Smooth muscle cell (in vitro differentiated cells): ENCODE measurements around the gene CFAP54. TPM values are rescaled to one million over a fixed set of nuclear protein-coding genes. Genes with fewer than 3 reads are reported as not detected.

Source experiments
- DNase-seq: peaks from one replicate; lab custom pipeline; 2025; ENCODE audit not compliant: unreplicated experiment; lab: John Stamatoyannopoulos, UW
- H2AFZ ChIP-seq: fragments of 200-600 bp; sonication (generic); 2 replicates; pipeline ENCODE4 v1.6.0; 2016; ENCODE audit warnings: antibody characterized with exemption, low read depth, mild to moderate bottlenecking
- H3F3A ChIP-seq: fragments of 200-600 bp; sonication (generic); 2 replicates; pipeline ENCODE4 v1.6.0; 2017; ENCODE audit warnings: antibody characterized with exemption, low read depth
- H3K27ac ChIP-seq: fragments of 200-600 bp; sonication (generic); 2 replicates; pipeline ENCODE4 v1.5.1; 2016; ENCODE audit warnings: low read depth, mild to moderate bottlenecking
- H3K27me3 ChIP-seq: fragments of 200-600 bp; sonication (generic); 2 replicates; pipeline ENCODE4 v1.6.1; 2016; ENCODE audit warnings: low read depth, mild to moderate bottlenecking
- H3K36me3 ChIP-seq: fragments of 200-600 bp; sonication (generic); 2 replicates; pipeline ENCODE4 v1.5.1; 2016; ENCODE audit warnings: low read depth
- H3K4me1 ChIP-seq: fragments of 200-600 bp; sonication (generic); 2 replicates; pipeline ENCODE4 v1.5.1; 2016; ENCODE audit warnings: low read depth
- H3K4me2 ChIP-seq: fragments of 200-600 bp; sonication (generic); 2 replicates; pipeline ENCODE4 v1.6.0; 2016; ENCODE audit warnings: mild to moderate bottlenecking
- H3K4me3 ChIP-seq: fragments of 200-600 bp; sonication (generic); 2 replicates; pipeline ENCODE4 v1.5.1; 2016; ENCODE audit warnings: mild to moderate bottlenecking
- H3K79me2 ChIP-seq: fragments of 200-600 bp; sonication (generic); 2 replicates; pipeline ENCODE4 v1.6.0; 2016; ENCODE audit warnings: low read depth, mild to moderate bottlenecking
- H3K9ac ChIP-seq: fragments of 200-600 bp; sonication (generic); 2 replicates; pipeline ENCODE4 v1.6.0; 2016; ENCODE audit warnings: low read depth
- H3K9me3 ChIP-seq: fragments of 200-600 bp; sonication (generic); replicated peaks from 2 replicates; pipeline ENCODE4 v1.5.1; 2016; ENCODE audit warnings: low read depth
- H4K20me1 ChIP-seq: fragments of 200-600 bp; sonication (generic); 2 replicates; pipeline ENCODE4 v1.6.0; 2016; ENCODE audit warnings: low read depth
- WGBS: methylation state at CpG from one replicate; pipeline ENCODE4 v1.1.7; 2016; ENCODE audit warnings: low lambda C conversion rate; 5-methylcytosine and 5-hydroxymethylcytosine counted together
- polyA plus RNA-seq: library from polyadenylated mRNA; unstranded; fragments of >200 nt; fragmentation: Nextera tagmentation; extraction: Ambion mirVana; gene quantifications from 2 replicates; pipeline ENCODE4 v1.2.1, GENCODE V29; 2016
- total RNA-seq: library from RNA; depleted of rRNA; stranded (reverse); fragments of >200 nt; gene quantifications from 2 replicates; pipeline ENCODE4 v1.2.3, GENCODE V29; 2014
- TF ChIP-seq, protein P1 (sequence below): fragments of 200-600 bp; sonication (generic); IDR thresholded peaks from 2 replicates; pipeline ENCODE4 v1.5.1; 2017; ENCODE audit warnings: borderline replicate concordance, mild to moderate bottlenecking, antibody characterized with exemption; ENCODE audit not compliant: insufficient read depth, poor library complexity, severe bottlenecking

The CFAP54 gene
- total and polyA plus RNA-seq, 2 experiments from 2014 or later = 0.35 to 0.67 TPM

DNA sequence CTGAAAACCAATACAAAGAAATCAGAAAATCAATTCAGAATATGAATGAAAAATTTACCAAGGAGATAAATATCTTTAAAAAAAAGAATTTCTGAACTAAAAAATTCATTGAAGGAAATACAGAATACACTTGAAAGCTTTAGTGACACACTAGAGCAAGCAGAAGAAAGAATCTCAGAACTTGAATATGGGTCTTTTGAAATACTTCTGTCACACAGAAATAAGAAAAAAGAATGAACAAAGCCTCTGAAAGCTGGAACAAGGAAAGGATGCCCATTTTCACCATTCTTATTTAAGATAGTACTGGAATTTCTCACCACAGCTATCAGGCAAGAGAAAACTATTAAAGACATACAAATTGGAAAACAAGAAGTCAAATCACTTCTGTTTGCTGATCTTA lies 314.6 kb downstream of the CFAP54 start:
- Histone ChIP-seq H3F3A (no peaks in the 10 kb centered on the region), H3K4me3 (no peak overlapping the region), H3K9ac (no peak overlapping the region), H3K4me1 (no peaks in the 10 kb centered on the region), H2AFZ (no peak overlapping the region), H3K4me2 (no peak overlapping the region), H3K27me3 (no peaks in the 10 kb centered on the region), H3K9me3 (peaks cover 5% of the 10 kb centered on the region), H3K27ac (no peak overlapping the region), H4K20me1 (no peaks in the 10 kb centered on the region), H3K79me2 (no peaks in the 10 kb centered on the region), H3K36me3 (no peaks in the 10 kb centered on the region)
- no peak for DNase-seq
- TF ChIP-seq, protein P1, sequence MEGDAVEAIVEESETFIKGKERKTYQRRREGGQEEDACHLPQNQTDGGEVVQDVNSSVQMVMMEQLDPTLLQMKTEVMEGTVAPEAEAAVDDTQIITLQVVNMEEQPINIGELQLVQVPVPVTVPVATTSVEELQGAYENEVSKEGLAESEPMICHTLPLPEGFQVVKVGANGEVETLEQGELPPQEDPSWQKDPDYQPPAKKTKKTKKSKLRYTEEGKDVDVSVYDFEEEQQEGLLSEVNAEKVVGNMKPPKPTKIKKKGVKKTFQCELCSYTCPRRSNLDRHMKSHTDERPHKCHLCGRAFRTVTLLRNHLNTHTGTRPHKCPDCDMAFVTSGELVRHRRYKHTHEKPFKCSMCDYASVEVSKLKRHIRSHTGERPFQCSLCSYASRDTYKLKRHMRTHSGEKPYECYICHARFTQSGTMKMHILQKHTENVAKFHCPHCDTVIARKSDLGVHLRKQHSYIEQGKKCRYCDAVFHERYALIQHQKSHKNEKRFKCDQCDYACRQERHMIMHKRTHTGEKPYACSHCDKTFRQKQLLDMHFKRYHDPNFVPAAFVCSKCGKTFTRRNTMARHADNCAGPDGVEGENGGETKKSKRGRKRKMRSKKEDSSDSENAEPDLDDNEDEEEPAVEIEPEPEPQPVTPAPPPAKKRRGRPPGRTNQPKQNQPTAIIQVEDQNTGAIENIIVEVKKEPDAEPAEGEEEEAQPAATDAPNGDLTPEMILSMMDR = no peak

GRCh38 chr12:96806272-96806671 lies 316.9 kb downstream of the CFAP54 start:
- no peak overlapping the region for H3K9ac ChIP-seq
- H2AFZ ChIP-seq = no peak overlapping the region
- peaks cover 5% of the 10 kb centered on the region for H3K9me3 ChIP-seq
- TF ChIP-seq, protein P1 = no peak
- no peaks in the 10 kb centered on the region for H3F3A ChIP-seq
- H3K27me3 ChIP-seq = no peaks in the 10 kb centered on the region
- DNase-seq = no peak
- 93% methylated on average over 4 of the region's 4 CpGs for WGBS
- peaks cover 14% of the 10 kb centered on the region for H3K4me1 ChIP-seq
- no peaks in the 10 kb centered on the region for H4K20me1 ChIP-seq
- no peak overlapping the region for H3K4me3 ChIP-seq
- H3K36me3 ChIP-seq = no peaks in the 10 kb centered on the region
- no peaks in the 10 kb centered on the region for H3K79me2 ChIP-seq
- no peak overlapping the region for H3K4me2 ChIP-seq
- no peak overlapping the region for H3K27ac ChIP-seq

DNA sequence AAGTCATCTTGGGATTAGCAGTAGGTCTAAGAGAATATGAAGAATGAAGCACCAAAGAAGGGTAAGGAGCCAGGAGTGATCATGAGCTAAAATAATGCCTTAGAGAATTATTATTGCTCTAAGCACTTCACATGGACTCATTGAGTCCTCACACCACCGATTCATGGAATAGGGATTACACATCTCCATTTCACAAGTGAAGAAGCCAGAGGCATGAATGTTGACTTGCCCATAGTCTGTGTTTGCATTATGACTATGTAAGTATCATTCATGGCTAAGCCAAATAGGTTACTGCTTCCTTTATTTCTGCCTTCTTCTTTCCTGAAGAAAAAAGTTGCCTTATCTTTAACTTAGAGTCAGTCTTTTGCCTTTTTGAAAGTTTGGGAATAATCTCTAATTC lies 318.4 kb downstream of the CFAP54 start:
- DNase-seq = no peak
- H3K4me2 ChIP-seq = no peak overlapping the region
- no peaks in the 10 kb centered on the region for H3K36me3 ChIP-seq
- H2AFZ ChIP-seq = no peak overlapping the region
- no peak overlapping the region for H3K9ac ChIP-seq
- H3K4me3 ChIP-seq = no peak overlapping the region
- H3K4me1 ChIP-seq = peaks cover 14% of the 10 kb centered on the region
- H3K27me3 ChIP-seq = no peaks in the 10 kb centered on the region
- no peak overlapping the region for H3K27ac ChIP-seq
- WGBS = 93% methylated on average over 1 of the region's 1 CpG
- H3F3A ChIP-seq = no peaks in the 10 kb centered on the region
- peaks cover 5% of the 10 kb centered on the region for H3K9me3 ChIP-seq
- no peaks in the 10 kb centered on the region for H4K20me1 ChIP-seq
- no peaks in the 10 kb centered on the region for H3K79me2 ChIP-seq
- TF ChIP-seq, protein P1 = no peak

GRCh38 chr12:96808587-96808986 lies 319.2 kb downstream of the CFAP54 start:
- H3K79me2 ChIP-seq = no peaks in the 10 kb centered on the region
- no peaks in the 10 kb centered on the region for H3F3A ChIP-seq
- no peak overlapping the region for H3K9ac ChIP-seq
- H2AFZ ChIP-seq = no peak overlapping the region
- no peak overlapping the region for H3K4me2 ChIP-seq
- no peaks in the 10 kb centered on the region for H3K27me3 ChIP-seq
- H3K27ac ChIP-seq = no peak overlapping the region
- no peak for DNase-seq
- peaks cover 2% of the 10 kb centered on the region for H3K9me3 ChIP-seq
- H3K4me1 ChIP-seq = peaks cover 14% of the 10 kb centered on the region
- 87% methylated on average over 3 of the region's 3 CpGs for WGBS
- H4K20me1 ChIP-seq = no peaks in the 10 kb centered on the region
- no peak overlapping the region for H3K4me3 ChIP-seq
- TF ChIP-seq, protein P1 = no peak
- H3K36me3 ChIP-seq = no peaks in the 10 kb centered on the region
